ENCODE measurements around the gene PRPSAP2.

- TF ChIP-seq EP300 (conservative IDR thresholded peaks at IDR 0.05; ENCODE audit: poor library complexity, severe bottlenecking) = no peak
- TF ChIP-seq CTCF (IDR thresholded peaks at IDR 0.05; ENCODE audit: poor library complexity, severe bottlenecking) = peak; percentile 32
- no peak for TF ChIP-seq POLR2AphosphoS5 (IDR thresholded peaks at IDR 0.05)
- TF ChIP-seq REST (IDR thresholded peaks at IDR 0.05; ENCODE audit: borderline replicate concordance) = no peak
- TF ChIP-seq RAD21 (conservative IDR thresholded peaks at IDR 0.05) = peak; percentile 10
- TF ChIP-seq MXI1 (conservative IDR thresholded peaks at IDR 0.05; ENCODE audit: poor library complexity, severe bottlenecking) = no peak
- no peak for TF ChIP-seq TAF1 (IDR thresholded peaks at IDR 0.05; ENCODE audit: low read depth)
- TF ChIP-seq EZH2 (IDR thresholded peaks at IDR 0.05; ENCODE audit: borderline replicate concordance, insufficient read depth, low read length, poor library complexity, severe bottlenecking) = no peak
- TF ChIP-seq SMC3 (conservative IDR thresholded peaks at IDR 0.05; ENCODE audit: poor library complexity) = no peak
Measured at GRCh38 chr17:18960803-18961511, 103.0 kb downstream of the PRPSAP2 start.

Data from neural cell (in vitro differentiated cells).